Measurements from ENCODE around the gene FANCC. TPM values are rescaled to one million over a fixed set of nuclear protein-coding genes. Genes with fewer than 3 reads are reported as not detected.

Gene FANCC
- total RNA-seq, 4 donors from 2014 or later = 7.7 to 27.8 (median 9.0) TPM

- no peaks in the 10 kb centered on the region for H3K27me3 ChIP-seq
- H3K27ac ChIP-seq = peak overlapping the region; percentile 42
- H3K4me1 ChIP-seq = peaks cover 96% of the 10 kb centered on the region
- no peak for DNase-seq (ENCODE audit: low spot score in 2 of 2)
- peak overlapping the region; percentile 5 for H3K4me3 ChIP-seq
- TF ChIP-seq POLR2A (IDR thresholded peaks at IDR 0.05) = no peak
- no peak for TF ChIP-seq POLR2AphosphoS5 (IDR thresholded peaks at IDR 0.05)
- TF ChIP-seq CTCF (IDR thresholded peaks at IDR 0.05) = no peak
- TF ChIP-seq EP300 (IDR thresholded peaks at IDR 0.05) = no peak
- 70% methylated on average over 7 of the region's 7 CpGs for WGBS
- peaks cover 25% of the 10 kb centered on the region for H3K36me3 ChIP-seq
- H3K9me3 ChIP-seq = no peaks in the 10 kb centered on the region
These were observed 258.6 kb downstream of the FANCC start for GRCh38 chr9:95058795-95059386.

GRCh38 chr9:95058121-95058785 is 259.3 kb downstream of the FANCC start:
- no peaks in the 10 kb centered on the region for H3K27me3 ChIP-seq
- peak overlapping the region; percentile 42 for H3K27ac ChIP-seq
- peaks cover 92% of the 10 kb centered on the region for H3K4me1 ChIP-seq
- peak overlapping the region; percentile 5 for H3K4me3 ChIP-seq
- 67% methylated on average over 7 of the region's 7 CpGs for WGBS
- TF ChIP-seq POLR2AphosphoS5 (IDR thresholded peaks at IDR 0.05) (no peak), CTCF (IDR thresholded peaks at IDR 0.05) (no peak), EP300 (IDR thresholded peaks at IDR 0.05) (no peak), POLR2A (IDR thresholded peaks at IDR 0.05) (no peak)
- peaks cover 19% of the 10 kb centered on the region for H3K36me3 ChIP-seq
- no peak for DNase-seq (ENCODE audit: low spot score in 2 of 2)
- H3K9me3 ChIP-seq = no peaks in the 10 kb centered on the region

- no peak for DNase-seq (ENCODE audit: low spot score in 2 of 2)
- Histone ChIP-seq H3K36me3 (peaks cover 10% of the 10 kb centered on the region), H3K27ac (peak overlapping the region; percentile 61), H3K4me1 (peaks cover 84% of the 10 kb centered on the region), H3K4me3 (peak overlapping the region; percentile 27), H3K27me3 (no peaks in the 10 kb centered on the region), H3K9me3 (no peaks in the 10 kb centered on the region)
- WGBS = 52% methylated on average over 10 of the region's 10 CpGs
- TF ChIP-seq POLR2AphosphoS5 (IDR thresholded peaks at IDR 0.05) (no peak), CTCF (IDR thresholded peaks at IDR 0.05) (no peak), EP300 (IDR thresholded peaks at IDR 0.05) (no peak), POLR2A (IDR thresholded peaks at IDR 0.05) (no peak)
These were observed 260.4 kb downstream of the FANCC start for GRCh38 chr9:95057101-95057500.

GRCh38 chr9:95055851-95056551 is 261.5 kb downstream of the FANCC start:
- Histone ChIP-seq H3K9me3 (no peaks in the 10 kb centered on the region), H3K4me3 (peak overlapping the region; percentile 27), H3K27ac (peak overlapping the region; percentile 61), H3K36me3 (peaks cover 2% of the 10 kb centered on the region), H3K27me3 (no peaks in the 10 kb centered on the region), H3K4me1 (peaks cover 73% of the 10 kb centered on the region)
- no peak for TF ChIP-seq CTCF (IDR thresholded peaks at IDR 0.05)
- TF ChIP-seq POLR2AphosphoS5 (IDR thresholded peaks at IDR 0.05) = no peak
- no peak for TF ChIP-seq POLR2A (IDR thresholded peaks at IDR 0.05)
- no peak for TF ChIP-seq EP300 (IDR thresholded peaks at IDR 0.05)
- no peak for DNase-seq (ENCODE audit: low spot score in 2 of 2)
- 33% methylated on average over 15 of the region's 15 CpGs for WGBS

GRCh38 chr9:95055334-95055850 is 262.1 kb downstream of the FANCC start:
- Histone ChIP-seq H3K4me1 (peaks cover 67% of the 10 kb centered on the region), H3K27ac (peak overlapping the region; percentile 61), H3K9me3 (no peaks in the 10 kb centered on the region), H3K36me3 (no peaks in the 10 kb centered on the region), H3K27me3 (no peaks in the 10 kb centered on the region), H3K4me3 (peak overlapping the region; percentile 27)
- no peak for TF ChIP-seq POLR2A (IDR thresholded peaks at IDR 0.05)
- TF ChIP-seq POLR2AphosphoS5 (IDR thresholded peaks at IDR 0.05) = no peak
- TF ChIP-seq CTCF (IDR thresholded peaks at IDR 0.05) = no peak
- TF ChIP-seq EP300 (IDR thresholded peaks at IDR 0.05) = no peak
- 27% methylated on average over 6 of the region's 6 CpGs for WGBS
- DNase-seq (ENCODE audit: low spot score in 2 of 2) = no peak
